GM18868 (cell line): ENCODE results near the gene PVALEF.
"Not testable (repeated sequence)": the region's sequence is repeated elsewhere in the genome, so short reads cannot be mapped to it uniquely, and the experiment has no call there.

Experiments used
- ATAC-seq: cut with Tn5 transposase; IDR thresholded peaks from one replicate; pipeline ENCODE4 v1.9.1; 2021; ENCODE audit warnings: mild to moderate bottlenecking, moderate library complexity; ENCODE audit not compliant: unreplicated experiment

The PVALEF gene

DNA sequence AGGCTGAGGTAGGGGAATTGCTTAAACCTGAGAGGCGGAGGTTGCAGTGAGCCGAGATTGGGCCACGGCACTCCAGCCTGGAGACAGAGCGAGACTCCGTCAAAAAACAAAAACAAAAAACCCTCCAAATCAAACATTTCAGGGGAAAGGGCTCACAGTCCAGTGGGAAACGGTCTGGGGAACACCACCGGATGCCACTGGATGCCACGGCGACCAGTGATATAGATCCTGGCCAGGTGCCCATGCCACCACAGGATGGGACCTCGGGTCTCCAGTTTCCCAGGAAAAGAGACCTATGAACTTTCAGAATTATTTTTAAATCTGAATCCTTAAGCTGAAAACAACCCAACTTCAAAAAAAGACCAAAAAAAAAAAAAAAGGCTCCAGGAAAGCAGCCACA is 45.2 kb downstream of the PVALEF start:
- ATAC-seq = no peak

DNA sequence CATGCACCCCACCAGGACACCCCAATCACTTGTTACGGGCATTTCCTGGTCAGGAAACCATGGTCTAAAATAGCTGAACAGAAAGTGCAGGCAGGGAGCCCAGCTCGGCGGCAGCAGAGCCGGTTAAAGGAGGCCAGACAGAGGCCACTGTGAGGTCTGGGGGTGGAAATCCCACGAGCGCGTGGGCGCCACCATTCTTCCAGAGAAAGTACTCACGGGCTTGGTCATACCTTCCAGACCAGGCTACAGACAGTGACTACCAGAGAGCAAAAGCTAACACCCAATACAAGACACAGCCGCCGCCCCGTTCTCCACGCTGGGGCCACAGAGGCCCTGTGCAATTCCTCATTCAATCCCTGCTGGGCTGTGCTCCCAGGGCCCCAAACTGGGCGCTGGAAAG is 45.6 kb downstream of the PVALEF start:
- no peak for ATAC-seq

DNA sequence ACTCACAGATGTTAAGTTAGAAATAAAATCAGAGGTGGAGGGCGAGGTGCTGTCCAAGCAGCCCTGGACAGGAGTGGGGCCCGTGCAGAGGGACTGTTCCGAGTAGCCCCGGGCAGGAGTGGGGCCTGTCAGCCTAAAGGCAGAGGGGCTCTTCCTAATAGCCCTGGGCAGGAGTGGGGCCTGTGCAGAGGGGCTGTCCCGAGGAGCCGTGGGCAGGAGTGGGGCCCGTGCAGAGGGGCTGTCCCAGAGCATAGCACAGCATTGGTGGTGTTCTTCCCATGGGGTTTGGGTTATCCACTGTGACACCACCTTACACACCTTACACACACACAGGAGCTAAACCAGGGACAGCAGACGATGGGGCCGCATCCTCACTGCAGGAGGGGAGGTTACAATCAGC is 47.1 kb downstream of the PVALEF start:
- ATAC-seq = no peak

DNA sequence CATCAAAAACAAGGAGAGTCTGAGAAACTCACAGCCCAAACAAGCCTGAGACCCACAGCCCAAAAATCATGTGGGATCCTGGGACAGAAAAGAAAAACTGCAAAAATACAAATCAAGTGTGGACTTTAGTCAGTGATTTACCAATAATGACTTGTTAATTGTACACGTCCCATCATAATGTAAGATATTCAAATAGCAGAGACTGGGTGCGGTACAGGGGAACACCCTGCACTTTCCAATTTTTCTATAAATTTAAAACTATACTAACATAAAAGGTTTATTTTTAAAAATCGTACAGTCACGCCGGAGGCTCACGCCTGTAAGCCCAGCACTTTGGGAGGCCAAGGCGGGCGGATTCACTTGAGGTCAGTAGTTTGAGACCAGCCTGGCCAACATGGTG is 48.7 kb downstream of the PVALEF start:
- no peak for ATAC-seq

DNA sequence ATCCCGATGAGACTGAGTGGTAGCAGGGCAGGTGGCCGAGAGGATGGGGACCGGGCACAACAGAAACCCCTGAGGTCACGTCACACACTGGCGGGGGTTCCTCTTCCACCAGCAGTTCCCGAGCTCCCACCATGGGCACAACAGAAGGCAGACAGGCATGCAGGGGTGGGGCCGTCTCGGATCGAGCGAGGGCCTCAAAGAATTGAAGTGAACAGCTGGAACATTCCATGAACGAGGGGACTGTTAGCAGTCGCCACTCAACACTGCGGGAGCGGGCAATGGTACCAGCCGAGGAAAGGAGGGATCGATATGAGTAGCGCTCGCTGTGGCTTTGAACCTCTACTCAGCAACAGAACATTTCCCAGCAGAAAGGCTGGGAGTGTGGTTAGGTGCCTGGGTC is 52.2 kb downstream of the PVALEF start:
- ATAC-seq = no peak

DNA sequence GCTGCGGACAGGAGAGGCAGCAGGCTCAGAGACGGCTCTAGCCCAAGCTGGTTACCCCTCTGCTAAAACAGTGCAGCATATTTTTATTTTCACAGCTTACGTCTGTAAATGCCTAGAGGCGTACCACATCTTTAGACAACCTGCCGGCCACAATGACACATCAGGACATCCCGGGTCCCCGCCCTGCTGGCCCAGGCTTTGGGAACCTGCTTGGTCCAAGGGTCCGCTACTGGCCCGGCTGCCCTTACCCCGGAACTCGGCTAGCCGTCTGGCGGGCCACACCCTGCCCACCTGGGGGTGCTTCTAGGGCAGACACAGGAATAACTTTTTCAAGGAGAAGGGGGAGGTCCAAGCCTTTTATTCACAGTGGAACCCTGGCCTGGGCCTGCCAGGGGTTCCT is 53.2 kb downstream of the PVALEF start:
- ATAC-seq = no peak

DNA sequence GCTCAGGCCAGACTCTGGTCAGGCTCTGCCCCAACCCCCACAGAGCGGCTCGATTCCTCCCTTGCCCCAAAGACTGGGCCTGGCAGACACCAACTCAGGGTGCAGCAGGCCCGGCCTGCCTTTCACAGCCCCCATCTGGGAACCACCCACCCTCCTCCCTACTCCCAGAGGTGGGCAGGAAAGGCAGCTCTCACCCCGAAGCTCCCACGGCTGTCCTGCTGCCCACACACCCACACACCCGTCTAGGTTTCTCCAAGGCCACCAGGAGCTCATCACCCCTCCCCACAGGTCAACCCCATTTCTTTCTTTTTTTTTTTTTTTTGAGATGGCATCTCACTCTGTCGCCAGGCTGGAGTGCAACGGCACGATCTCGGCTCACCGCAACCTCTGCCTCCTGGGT is 53.7 kb downstream of the PVALEF start:
- ATAC-seq = no peak

DNA sequence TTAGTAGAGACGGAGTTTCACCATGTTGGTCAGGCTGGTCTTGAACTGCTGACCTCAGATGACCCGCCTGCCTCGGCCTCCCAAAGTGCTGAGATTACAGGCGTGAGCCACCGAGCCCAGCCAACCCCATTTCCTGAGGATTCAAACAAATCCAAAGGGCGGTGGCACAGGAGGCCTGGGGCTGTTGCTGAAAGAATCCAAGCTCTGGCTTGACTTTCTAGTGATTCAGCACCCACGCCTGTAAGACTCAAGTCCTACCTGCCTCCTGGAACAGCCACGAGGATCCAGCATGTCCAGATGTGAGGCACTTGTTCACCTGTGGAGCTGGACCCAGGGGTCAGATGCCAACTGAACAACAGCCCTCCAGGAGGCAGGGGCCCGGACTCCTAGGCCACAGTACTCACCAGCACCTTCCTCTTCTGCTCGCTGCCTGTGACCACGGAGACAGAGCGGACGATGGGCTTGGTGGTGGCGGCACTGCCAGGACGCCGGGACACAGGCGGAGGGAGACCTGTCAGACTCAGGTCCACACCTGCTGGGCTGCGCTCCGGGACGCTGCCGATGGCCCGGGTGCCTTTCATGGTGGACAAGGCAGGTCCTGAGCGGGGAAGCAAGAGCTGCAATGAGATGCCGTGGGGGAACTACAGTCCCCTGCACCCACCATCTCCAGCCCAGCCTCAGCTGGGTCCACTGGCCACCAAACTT is 54.3 kb downstream of the PVALEF start:
- no peak for ATAC-seq

DNA sequence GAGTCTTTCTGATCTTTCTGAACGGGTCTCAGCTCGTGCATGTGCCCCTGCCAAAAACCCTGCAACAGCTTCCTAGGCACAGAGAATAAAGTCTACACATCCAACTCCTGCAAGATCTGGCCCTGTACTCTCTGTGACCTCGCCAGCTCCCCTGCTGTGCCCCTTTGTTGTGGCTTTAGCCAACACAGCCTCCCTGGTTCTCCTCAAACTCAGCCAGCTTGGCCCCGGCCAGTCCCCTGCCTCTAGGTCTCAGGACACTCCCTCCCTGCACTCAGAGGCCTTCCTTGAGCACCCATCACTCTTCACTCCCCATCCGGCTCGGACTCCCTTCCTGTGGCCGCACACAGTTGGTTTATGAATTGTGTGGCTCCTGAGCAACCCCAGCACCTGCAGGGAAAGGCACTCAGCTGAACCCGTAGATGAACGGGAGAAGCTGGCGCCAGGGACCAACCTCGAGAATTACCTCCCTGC is 56.1 kb downstream of the PVALEF start:
- ATAC-seq = no peak

DNA sequence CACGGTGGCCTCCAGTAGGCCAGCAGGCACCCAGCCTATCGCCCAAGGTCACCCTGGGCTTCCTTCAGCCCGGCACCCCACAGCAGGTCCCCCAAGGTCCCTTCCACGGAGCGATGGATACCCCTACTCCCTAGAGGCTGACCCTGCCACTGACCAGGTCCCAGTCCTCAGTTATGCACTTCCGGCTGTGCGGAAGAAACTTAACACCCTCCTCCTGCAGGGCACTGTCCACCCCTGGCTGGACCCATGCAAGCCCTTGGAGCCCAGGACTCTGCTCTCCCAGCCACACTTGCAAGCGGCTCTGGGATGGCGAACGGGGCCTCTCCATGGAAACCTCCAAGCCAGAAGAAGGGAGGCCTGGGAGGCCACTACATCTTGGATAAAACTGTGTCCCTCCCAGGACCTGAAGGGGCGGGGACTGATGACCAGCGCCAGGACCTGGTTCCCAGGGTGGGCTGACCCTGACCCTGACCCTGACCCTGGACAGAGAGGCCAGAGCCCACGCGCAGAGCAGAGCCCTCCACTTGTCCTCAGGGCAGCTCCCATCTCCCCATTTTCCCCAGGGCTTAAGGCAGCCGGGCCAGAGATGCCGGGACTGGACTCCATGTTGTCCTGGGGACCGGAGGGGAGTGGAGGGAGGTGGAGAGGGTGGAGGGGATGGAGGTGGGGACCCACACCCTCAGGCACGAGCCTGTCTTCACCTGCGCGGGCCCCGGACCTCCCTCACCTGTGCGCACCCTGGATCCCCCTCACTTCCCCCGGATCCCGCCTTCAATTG is 56.7 kb downstream of the PVALEF start:
- ATAC-seq = no peak

DNA sequence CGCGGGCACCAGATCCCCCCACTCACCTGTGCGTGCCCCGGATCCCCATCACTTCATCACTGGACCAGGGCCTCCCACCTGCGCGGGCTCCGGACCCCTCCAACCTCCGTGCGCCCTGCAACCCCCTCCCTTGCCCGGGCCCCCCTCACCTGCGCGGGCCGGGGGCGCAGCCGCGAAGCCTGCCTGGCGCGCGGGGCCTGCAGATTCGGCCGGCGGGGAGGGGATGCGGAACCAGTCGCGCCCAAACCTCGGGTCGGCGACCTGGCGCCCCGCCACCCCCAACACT is 57.3 kb downstream of the PVALEF start:
- ATAC-seq = no peak

DNA sequence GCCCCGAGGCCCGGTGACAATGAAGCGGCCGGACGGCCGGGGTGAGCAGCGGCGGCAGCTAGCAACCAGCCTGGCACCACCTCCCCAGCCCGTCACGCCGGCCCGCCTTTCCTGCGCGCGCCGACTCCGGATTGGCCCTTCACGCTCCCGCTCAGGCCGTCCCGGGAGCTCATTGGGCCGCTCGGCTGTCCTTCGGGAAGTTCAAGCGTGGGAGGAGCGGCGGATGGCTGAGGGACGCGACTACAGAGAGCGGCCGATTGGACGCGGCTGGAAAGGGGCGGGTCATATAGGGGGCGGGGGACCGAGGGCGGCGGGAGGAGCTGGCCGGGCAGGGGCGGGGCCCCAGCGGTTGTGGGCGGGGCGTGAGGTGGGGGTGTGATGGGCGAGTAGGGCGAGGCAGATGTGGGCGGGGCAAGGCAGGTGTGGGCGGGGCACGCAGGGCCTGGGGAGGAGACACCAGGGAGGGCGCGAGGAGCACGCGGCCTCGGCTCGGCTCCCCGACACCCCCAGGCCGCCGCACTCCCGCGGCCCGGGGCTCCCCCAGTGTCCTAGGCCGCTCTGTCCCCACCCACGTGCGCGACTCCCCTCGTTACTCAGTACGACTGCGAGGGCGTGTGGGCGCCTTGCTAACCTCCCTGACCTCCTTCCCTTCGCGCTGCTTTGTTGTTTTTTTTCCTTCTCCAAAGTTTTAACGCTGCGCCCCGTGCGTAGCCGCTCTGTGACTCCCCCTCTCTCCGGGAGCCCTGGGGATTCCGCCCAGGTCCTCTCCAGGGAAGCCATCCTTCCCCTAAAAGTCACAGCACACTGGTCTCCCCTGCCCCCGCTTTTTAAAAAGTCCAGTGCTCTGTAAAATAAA is 57.8 kb downstream of the PVALEF start, which contains the start of gene CEP131:
Gene CEP131, minus strand, starts transcription at position 60 of the 856 bp plus-strand sequence. CDS start 2,909 bp downstream, outside the sequence.
- ATAC-seq = peak; percentile 88

DNA sequence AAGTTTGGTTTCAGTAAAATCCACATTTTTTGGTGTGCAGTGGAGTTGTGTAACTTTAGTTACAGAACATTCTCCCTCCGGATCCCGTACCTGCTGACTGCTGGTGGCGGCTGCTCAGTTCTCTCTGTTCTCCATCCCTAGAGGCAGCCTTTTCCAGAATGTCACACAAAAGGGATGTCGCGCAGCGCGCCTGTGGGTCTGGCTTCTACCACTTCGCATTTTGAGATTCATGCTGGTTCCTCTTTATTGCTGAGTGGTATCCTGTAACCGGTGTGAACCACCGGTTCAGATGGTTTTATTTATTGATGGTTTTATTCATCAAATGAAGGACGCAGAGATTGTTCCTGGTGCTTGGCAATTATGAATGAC is 58.4 kb downstream of the PVALEF start:
- no peak for ATAC-seq

DNA sequence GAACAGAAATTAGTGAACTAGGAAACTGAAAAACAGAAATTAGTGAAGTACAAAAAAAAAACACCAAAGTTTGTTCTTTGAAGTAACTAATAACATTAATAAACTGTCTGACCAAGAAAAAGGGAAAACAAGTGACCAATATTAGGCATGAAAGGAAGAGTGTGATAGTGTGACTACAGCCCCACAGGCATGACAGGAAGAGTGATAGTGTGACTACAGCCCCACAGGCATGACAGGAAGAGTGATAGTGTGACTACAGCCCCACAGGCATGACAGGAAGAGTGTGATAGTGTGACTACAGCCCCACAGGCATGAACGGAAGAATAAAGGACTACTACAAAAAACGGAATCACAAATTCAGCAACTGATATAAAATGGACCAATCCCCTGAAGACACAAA is 62.3 kb downstream of the PVALEF start:
- not testable (repeated sequence) for ATAC-seq

DNA sequence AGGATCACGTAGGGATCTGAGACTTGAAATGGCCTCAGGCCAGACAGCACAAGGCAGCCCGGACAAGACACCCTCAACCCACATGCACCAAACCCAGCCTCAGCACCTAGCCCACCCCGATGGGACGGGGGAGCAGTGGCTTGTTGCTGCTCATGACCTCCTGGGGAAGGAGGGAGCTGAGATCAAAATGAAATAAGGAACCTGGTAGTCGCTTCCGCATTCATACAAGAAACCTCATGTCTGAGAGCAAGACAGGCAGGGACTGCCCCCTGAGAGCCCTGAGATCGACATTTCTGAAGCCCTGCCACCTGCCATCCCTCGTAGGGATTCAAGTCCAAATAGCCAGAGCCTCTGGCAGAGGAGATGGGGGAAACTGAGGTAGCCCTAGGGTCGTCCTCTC is 63.1 kb downstream of the PVALEF start:
- no peak for ATAC-seq

DNA sequence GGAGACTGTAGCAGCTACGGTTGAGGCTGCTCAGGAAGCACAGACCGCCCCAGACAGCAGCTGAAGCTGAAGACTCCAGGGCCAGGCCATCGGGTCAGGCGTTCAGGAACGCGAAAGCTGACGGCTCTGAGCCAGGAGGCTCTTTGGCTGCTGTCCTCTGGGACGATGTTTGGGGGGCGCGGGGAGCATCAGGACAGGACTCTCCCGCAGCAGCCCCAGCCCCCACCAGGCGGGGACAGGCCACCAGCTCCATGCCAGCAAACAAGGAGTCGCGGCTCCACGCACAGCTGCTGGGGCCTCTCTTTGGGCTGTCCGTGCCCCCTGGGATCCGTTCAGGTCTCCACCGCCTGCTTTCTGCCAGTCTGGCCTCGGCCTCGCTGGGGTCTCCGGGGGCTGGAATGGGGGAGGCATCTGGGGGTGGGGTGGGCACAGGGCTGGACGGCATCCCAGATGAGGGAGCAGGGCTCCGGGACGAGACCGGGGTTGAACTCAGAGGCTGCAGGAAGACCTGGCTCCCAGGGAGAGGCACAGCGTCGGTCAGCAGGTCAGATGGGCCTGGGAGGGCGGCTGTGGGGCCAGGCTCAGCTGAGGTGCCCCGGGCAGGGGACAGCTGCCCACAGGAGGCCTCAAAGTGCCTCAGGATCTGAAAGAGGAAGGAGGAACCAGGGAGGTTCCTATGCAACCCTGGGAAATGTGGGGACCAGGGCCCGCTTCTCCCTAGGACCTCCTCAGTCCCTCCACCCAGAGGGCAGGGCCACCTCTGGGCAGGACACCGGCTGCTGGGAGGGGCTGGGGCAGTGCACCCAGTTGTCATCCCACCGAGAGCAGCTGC is 63.7 kb downstream of the PVALEF start:
- ATAC-seq = no peak

DNA sequence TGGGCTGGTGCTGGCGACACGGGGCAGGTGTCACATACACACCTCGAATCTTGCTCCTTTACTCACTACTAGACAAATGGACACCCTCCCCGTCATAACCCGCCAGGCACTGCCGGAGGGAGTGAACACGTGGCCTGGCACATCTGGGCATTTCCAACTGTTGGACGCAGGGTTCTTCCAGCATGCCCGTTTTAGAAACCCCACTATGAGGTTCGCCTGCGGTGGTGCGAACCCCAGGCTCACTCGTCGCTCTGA is 64.3 kb downstream of the PVALEF start:
- ATAC-seq = no peak

DNA sequence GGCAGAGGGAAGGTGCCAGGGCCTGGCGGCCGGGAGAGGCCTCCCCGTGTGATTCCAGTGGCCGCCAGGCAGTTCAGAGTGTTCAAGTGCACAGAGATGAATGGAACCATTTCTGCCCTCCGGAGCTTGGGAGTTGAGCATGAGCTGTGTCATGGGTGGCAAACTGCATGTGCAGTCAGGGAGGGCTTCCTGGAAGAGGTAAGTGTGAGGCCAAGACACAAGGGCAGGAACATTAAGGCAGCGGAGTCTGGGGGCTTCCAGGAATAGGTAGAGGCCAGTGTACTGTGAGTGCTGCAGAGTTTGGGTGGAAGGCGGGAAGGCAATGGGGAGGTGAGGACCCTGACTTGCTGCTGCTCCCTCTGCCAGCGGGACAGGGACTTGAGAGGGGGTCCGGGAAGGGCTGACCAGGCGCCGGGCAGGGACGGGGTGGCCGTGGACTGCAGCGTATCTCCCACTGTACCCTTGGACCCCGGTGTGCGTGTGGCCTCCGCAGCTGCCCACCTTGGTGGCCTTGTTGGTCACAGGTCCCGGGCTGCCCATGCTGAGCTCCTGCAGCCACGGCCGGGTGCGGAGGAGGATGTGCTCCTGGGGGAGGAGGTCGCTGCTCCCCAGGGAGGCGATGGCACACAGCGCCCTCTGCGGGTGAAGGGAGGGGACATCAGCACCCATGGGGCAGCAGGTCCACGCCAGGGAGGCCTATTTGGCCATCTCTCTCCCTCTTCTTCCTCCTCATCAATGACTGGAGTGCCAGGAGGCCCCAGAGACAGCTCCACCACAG is 64.9 kb downstream of the PVALEF start:
- no peak for ATAC-seq

DNA sequence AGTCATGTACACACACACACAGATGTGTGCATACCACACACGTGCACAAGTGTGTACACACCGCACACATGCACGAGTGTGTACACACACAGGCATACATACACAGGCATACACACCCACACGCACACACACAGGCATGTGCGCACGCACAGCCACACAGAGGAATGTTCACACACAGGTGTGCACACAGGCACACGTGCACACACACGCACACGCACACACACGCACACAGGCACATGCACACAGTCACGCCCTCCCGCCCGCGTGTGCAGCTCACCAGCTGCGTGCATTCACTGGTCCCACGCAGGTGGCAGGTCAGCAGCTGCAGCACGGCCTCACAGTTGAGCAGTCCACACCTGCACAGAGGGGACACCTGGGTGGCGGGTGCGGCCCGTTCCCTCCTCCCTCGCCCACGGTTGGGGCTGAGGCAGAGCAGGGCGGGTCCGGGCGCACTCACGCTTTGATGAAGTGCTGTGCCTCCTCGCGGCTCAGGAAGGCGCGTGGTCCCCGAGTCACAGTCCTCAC is 65.9 kb downstream of the PVALEF start:
- no peak for ATAC-seq
